Transverse colon (tissue), 4 donors: ENCODE measurements around the gene PTPRD. TPM values are rescaled to one million over a fixed set of nuclear protein-coding genes. Genes with fewer than 3 reads are reported as not detected.

ENCODE experiments used
- DNase-seq: peaks from one replicate; pipeline ENCODE4 v3.0.0-alpha.2; 2019
- H3K27ac ChIP-seq, 4 donors: fragments of 200-600 bp; sonication (generic); 2 replicates each; pipeline ENCODE4 v1.5.1; 2016 to 2018; ENCODE audit warnings: inconsistent platforms in 4 of 4
- H3K27me3 ChIP-seq: fragments of 200-600 bp; sonication (generic); 2 replicates; pipeline ENCODE4 v1.5.1; 2017; ENCODE audit warnings: inconsistent platforms
- H3K36me3 ChIP-seq, 4 donors: fragments of 200-600 bp; sonication (generic); 2 replicates each; pipeline ENCODE4 v1.5.1; 2017 to 2019; ENCODE audit warnings: inconsistent platforms in 4 of 4
- H3K4me1 ChIP-seq, 4 donors: fragments of 200-600 bp; sonication (generic); 2 replicates each; pipeline ENCODE4 v1.5.1; 2017 to 2020; ENCODE audit warnings: inconsistent platforms in 4 of 4
- H3K4me3 ChIP-seq, 4 donors: fragments of 200-600 bp; sonication (generic); 1 replicate in 1 of 4; 2 replicates in 3 of 4; pipeline versions ENCODE4 v1.5.1 to v1.6.1; 2017 to 2019; ENCODE audit warnings: inconsistent platforms in 4 of 4
- H3K9me3 ChIP-seq, 2 donors: fragments of 200-600 bp; sonication (generic); 2 replicates each; pipeline ENCODE4 v1.5.1; 2017 to 2019; ENCODE audit warnings: inconsistent platforms in 2 of 2
- EP300 ChIP-seq: sonication (generic); formaldehyde crosslinking; IDR thresholded peaks from one replicate; pipeline ENCODE4 v1.6.1; 2017; ENCODE audit warnings: antibody characterized with exemption, low read depth
- POLR2A ChIP-seq: fragments of 450-650 bp; IDR thresholded peaks from one replicate; pipeline ENCODE4 v1.6.1; 2016; ENCODE audit warnings: antibody characterized with exemption, mild to moderate bottlenecking, moderate library complexity
- POLR2AphosphoS5 ChIP-seq, 3 donors: sonication (generic); formaldehyde crosslinking; IDR thresholded peaks; one replicate each; pipeline ENCODE4 v1.6.1; 2016; ENCODE audit warnings: antibody characterized with exemption in 3 of 3
- WGBS, 2 donors: methylation state at CpG; one replicate each; pipeline ENCODE4 v1.1.5; 2018; ENCODE audit warnings: low coverage in 1 of 2; 5-methylcytosine and 5-hydroxymethylcytosine counted together
- in situ Hi-C, 4 donors: fragments of 200-750 bp; cut with MboI; loops; one replicate each; pipeline versions ENCODE4 v1.15.0 to v1.15.1; 2017; ENCODE audit warnings: low sequenced_read_pairs in 3 of 4, low pct_ligation_motif_present in 1 of 4, low pct_unique_long_range_greater_than_20kb in 1 of 4
- intact Hi-C: fragments of 100-400 bp; cut with DNase I; formaldehyde crosslinking; loops from one replicate; pipeline ENCODE4 v1.15.1; 2023; ENCODE audit warnings: low total_unique reads
- total RNA-seq, 4 donors: library from RNA; depleted of rRNA; stranded (reverse); fragments of >200 nt; gene quantifications; one replicate each; pipeline ENCODE4 v1.1.0, GENCODE V29; 2016
- TF ChIP-seq, protein P1 (sequence below), 5 experiments: fragments of 200-600 bp in 3 of 5; fragments of 450-650 bp in 2 of 5; sonication (generic) in 3 of 5; IDR thresholded peaks; 1 replicate in 2 of 5; 2 replicates in 3 of 5; pipeline ENCODE4 v1.5.1; 2016 to 2017; ENCODE audit warnings: antibody characterized with exemption in 5 of 5, inconsistent platforms in 3 of 5, mild to moderate bottlenecking in 2 of 5, moderate library complexity in 1 of 5

PTPRD gene
- total RNA-seq, 4 donors from 2014 or later, result 43.0 to 115 (median 79.1) TPM

DNA sequence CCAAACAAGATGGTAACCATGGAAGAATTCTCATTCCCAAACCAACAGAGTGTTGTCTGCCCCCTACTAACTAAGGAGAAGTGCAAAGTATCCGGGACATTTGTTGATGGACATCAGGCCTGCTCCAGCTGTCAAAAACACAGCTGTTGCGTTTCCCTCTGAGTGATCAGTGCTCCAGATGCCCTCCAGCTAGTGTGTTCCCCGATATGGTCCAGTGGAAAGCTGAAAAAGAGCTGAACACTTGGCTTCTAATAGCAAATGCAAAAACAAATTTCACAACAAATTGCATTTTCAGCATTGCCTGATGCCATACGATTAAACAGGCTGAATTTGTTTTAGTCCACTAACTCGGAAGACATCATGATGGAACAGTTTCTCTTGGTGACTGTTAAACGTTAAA is 1398.7 kb downstream of the PTPRD start:
- Histone ChIP-seq H3K9me3 (no peaks in the 10 kb centered on the region), H3K27me3 (no peaks in the 10 kb centered on the region), H3K4me3 (no peak overlapping the region), H3K4me1 (no peaks in the 10 kb centered on the region), H3K36me3 (no peaks in the 10 kb centered on the region), H3K27ac (no peak overlapping the region)
- no peak for DNase-seq
- intact Hi-C loops, result no loop called here
- 60 to 66% methylated on average over 6 of the region's 6 CpGs for WGBS, 2 donors
- TF ChIP-seq POLR2A (no peak), POLR2AphosphoS5 (IDR thresholded peaks at IDR 0.05) (no peak), EP300 (no peak)
- in situ Hi-C loops, result no loop called here

DNA sequence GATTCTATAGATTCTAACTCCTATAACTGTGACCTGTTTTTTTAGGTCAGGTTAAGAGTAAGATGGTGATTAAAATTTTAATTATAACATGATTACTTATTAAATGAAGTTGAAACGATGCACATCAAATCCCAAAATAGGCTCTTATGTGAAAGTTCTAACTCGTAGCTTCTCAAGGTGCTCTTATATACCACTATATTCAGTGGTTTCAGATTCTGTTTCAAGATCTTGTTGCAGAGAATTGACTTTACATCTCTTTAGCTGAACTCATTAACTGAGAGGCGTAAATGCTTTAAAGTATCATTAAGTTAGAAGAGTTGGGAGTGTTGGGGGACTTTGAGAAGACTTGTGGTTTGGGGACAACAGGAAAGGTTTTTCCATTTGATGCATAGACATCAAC is 1399.8 kb downstream of the PTPRD start:
- H3K4me1 ChIP-seq, result no peaks in the 10 kb centered on the region
- no peaks in the 10 kb centered on the region for H3K36me3 ChIP-seq
- no peak for DNase-seq
- H3K27me3 ChIP-seq, result no peaks in the 10 kb centered on the region
- in situ Hi-C loops (no loop called here), intact Hi-C loops (no loop called here)
- H3K9me3 ChIP-seq, result no peaks in the 10 kb centered on the region
- no peak overlapping the region for H3K27ac ChIP-seq
- 65 to 82% methylated on average over 3 of the region's 3 CpGs for WGBS, 2 donors
- no peak for TF ChIP-seq EP300
- TF ChIP-seq, protein P1, sequence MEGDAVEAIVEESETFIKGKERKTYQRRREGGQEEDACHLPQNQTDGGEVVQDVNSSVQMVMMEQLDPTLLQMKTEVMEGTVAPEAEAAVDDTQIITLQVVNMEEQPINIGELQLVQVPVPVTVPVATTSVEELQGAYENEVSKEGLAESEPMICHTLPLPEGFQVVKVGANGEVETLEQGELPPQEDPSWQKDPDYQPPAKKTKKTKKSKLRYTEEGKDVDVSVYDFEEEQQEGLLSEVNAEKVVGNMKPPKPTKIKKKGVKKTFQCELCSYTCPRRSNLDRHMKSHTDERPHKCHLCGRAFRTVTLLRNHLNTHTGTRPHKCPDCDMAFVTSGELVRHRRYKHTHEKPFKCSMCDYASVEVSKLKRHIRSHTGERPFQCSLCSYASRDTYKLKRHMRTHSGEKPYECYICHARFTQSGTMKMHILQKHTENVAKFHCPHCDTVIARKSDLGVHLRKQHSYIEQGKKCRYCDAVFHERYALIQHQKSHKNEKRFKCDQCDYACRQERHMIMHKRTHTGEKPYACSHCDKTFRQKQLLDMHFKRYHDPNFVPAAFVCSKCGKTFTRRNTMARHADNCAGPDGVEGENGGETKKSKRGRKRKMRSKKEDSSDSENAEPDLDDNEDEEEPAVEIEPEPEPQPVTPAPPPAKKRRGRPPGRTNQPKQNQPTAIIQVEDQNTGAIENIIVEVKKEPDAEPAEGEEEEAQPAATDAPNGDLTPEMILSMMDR (IDR thresholded peaks at IDR 0.05), result no peak
- no peak for TF ChIP-seq POLR2AphosphoS5 (IDR thresholded peaks at IDR 0.05)
- TF ChIP-seq POLR2A, result no peak
- no peak overlapping the region for H3K4me3 ChIP-seq

DNA sequence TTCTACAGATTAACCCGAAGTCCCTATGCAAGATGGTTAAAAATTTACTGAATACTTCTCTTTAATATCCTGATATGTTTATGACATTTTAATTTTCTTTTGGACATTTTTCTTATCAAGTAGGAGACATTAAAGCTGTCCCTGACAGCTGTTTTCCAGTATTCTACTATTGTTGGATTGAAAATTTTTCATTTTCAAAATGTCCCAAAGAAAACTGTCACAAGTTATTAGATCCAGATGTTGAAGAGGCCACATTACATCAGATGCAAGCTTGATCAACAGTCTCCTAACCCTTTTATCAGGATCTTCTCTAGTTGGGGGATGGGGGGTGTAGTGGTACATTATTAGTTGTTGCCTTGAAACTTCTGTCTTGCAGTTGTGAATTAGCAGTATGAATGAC is 1410.5 kb downstream of the PTPRD start:
- intact Hi-C loops (no loop called here), in situ Hi-C loops (no loop called here)
- TF ChIP-seq POLR2A (no peak), POLR2AphosphoS5 (IDR thresholded peaks at IDR 0.05) (no peak), EP300 (no peak)
- TF ChIP-seq, protein P1 (IDR thresholded peaks at IDR 0.05), result no peak
- Histone ChIP-seq H3K4me1 (no peaks in the 10 kb centered on the region), H3K27me3 (no peaks in the 10 kb centered on the region), H3K9me3 (no peaks in the 10 kb centered on the region), H3K27ac (no peak overlapping the region), H3K36me3 (no peaks in the 10 kb centered on the region), H3K4me3 (no peak overlapping the region)
- WGBS, 2 donors, result 50 to 59% methylated on average over 1 of the region's 1 CpG
- DNase-seq, result no peak

DNA sequence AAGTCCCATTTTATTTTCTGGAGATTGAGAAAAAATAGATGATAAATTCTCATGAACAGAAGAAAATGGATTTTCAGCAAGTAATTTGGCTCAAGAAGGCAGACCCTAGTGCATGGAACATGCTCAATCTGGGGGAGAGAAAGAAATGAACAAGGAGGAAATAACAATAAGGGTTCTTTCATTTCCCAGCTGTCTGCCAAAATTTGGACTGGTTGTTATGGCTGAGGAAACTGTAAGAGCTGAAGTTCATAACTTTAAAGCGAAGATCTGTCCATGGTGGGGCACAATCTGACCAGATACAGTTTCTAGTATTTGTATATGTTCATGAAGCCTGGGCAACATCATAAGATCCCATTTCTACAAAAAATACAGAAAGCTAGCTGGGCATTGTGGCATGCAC is 1426.7 kb downstream of the PTPRD start:
- no peak overlapping the region for H3K27ac ChIP-seq
- H3K27me3 ChIP-seq, result no peaks in the 10 kb centered on the region
- no peak overlapping the region for H3K4me3 ChIP-seq
- no peaks in the 10 kb centered on the region for H3K9me3 ChIP-seq
- no peaks in the 10 kb centered on the region for H3K36me3 ChIP-seq
- 31 to 67% methylated on average over 1 of the region's 1 CpG for WGBS, 2 donors
- no peak for DNase-seq
- TF ChIP-seq EP300 (no peak), POLR2AphosphoS5 (IDR thresholded peaks at IDR 0.05) (no peak), POLR2A (no peak)
- TF ChIP-seq, protein P1 (IDR thresholded peaks at IDR 0.05), result no peak
- intact Hi-C loops (no loop called here), in situ Hi-C loops (no loop called here)
- H3K4me1 ChIP-seq, result no peaks in the 10 kb centered on the region

DNA sequence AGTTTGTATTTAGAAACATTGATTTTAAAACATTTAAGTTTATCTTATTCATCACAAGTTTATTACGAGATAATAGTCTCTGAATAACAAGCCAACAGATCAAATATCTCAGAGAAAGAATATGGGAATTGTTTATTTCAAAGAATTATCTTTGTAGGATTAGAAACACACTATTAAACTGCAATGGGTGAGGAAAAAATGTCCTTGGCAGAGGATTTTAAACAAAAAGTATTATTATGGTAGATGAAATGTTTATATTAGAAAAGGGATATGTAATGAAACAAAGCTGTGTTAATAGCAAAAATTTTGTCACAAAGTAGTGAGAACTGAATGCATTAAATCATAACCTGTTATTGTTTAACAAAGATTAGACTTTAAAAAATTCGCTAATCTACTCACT is 1430.4 kb downstream of the PTPRD start:
- Histone ChIP-seq H3K4me1 (no peaks in the 10 kb centered on the region), H3K27ac (no peak overlapping the region), H3K4me3 (no peak overlapping the region), H3K36me3 (no peaks in the 10 kb centered on the region), H3K27me3 (no peaks in the 10 kb centered on the region), H3K9me3 (no peaks in the 10 kb centered on the region)
- WGBS, 2 donors, result 57 to 61% methylated on average over 2 of the region's 2 CpGs
- no peak for DNase-seq
- in situ Hi-C loops, result no loop called here
- intact Hi-C loops, result no loop called here
- no peak for TF ChIP-seq POLR2A
- TF ChIP-seq, protein P1 (IDR thresholded peaks at IDR 0.05), result no peak
- TF ChIP-seq EP300, result no peak
- TF ChIP-seq POLR2AphosphoS5 (IDR thresholded peaks at IDR 0.05), result no peak
